K562 (cell line): ENCODE measurements around the gene ZNF441. TPM values are rescaled to one million over a fixed set of nuclear protein-coding genes. Genes with fewer than 3 reads are reported as not detected.
A peak's percentile ranks its signal among the peaks of the same experiment; 100 is the strongest.

Experiments used
- BRCA1 ChIP-seq, 2 experiments: fragments of 450-650 bp in 1 of 2; sonication (generic) in 1 of 2; formaldehyde crosslinking in 1 of 2; IDR thresholded peaks; 2 replicates each; pipeline versions ENCODE4 v1.5.0 to v1.6.1; 2017 to 2020; ENCODE audit warnings: mild to moderate bottlenecking in 1 of 2, missing genetic modification reagents in 1 of 2
- C11orf30 ChIP-seq: fragments of 450-650 bp; IDR thresholded peaks from 2 replicates; pipeline ENCODE4 v1.6.1; 2016; ENCODE audit warnings: low read depth, mild to moderate bottlenecking
- HNRNPK ChIP-seq: fragments of 200-400 bp; formaldehyde crosslinking; IDR thresholded peaks from one replicate; pipeline ENCODE4 v1.6.1; 2018; ENCODE audit warnings: mild to moderate bottlenecking, low read depth, low read length; ENCODE audit not compliant: poor library complexity, severe bottlenecking
- MBD2 ChIP-seq: sonication (generic); IDR thresholded peaks from 2 replicates; pipeline ENCODE4 v1.6.1; 2016; ENCODE audit warnings: low read depth, borderline replicate concordance
- MCM3 ChIP-seq: fragments of 450-650 bp; IDR thresholded peaks from 2 replicates; pipeline ENCODE4 v1.6.1; 2016
- NFXL1 ChIP-seq: fragments of 450-650 bp; formaldehyde crosslinking; IDR thresholded peaks from 2 replicates; pipeline ENCODE4 v1.4.0; 2021; ENCODE audit warnings: mild to moderate bottlenecking
- PPARD ChIP-seq: fragments of 250-450 bp; sonication (Bioruptor Pico); IDR thresholded peaks from 2 replicates; pipeline ENCODE4 v1.8.0; 2022; ENCODE audit warnings: inconsistent platforms, mild to moderate bottlenecking, moderate library complexity
- RBM15 ChIP-seq: fragments of 200-400 bp; formaldehyde crosslinking; IDR thresholded peaks from 2 replicates; pipeline ENCODE4 v1.6.1; 2018; ENCODE audit warnings: mild to moderate bottlenecking, low read length, moderate library complexity; ENCODE audit not compliant: insufficient read depth
- SIN3B ChIP-seq: fragments of 450-650 bp; IDR thresholded peaks from 2 replicates; pipeline ENCODE4 v1.6.1; 2017; ENCODE audit warnings: low read depth, mild to moderate bottlenecking, moderate library complexity
- SNAPC5 ChIP-seq: fragments of 250-450 bp; sonication (Bioruptor Pico); IDR thresholded peaks from 2 replicates; pipeline ENCODE4 v1.8.0; 2021; ENCODE audit warnings: moderate library complexity, mild to moderate bottlenecking, inconsistent platforms
- ZBTB1 ChIP-seq: sonication (generic); formaldehyde crosslinking; IDR thresholded peaks from 2 replicates; pipeline ENCODE4 v1.8.1; 2023; ENCODE audit warnings: missing genetic modification reagents, low read depth, mild to moderate bottlenecking, borderline replicate concordance
- ZNF740 ChIP-seq, 3 experiments: fragments of 200-800 bp in 1 of 3; sonication (Bioruptor generic) in 1 of 3; sonication (generic) in 1 of 3; formaldehyde crosslinking in 1 of 3; IDR thresholded peaks; 2 replicates each; pipeline versions ENCODE4 v1.6.1 to v1.8.0; 2016 to 2022; ENCODE audit warnings: mild to moderate bottlenecking in 2 of 3, missing compliant biosample characterization in 2 of 3, missing genetic modification characterization in 2 of 3, missing genetic modification reagents in 1 of 3
- polyA plus RNA-seq, 8 experiments: library from polyadenylated mRNA; depleted of rRNA in 4 of 8; stranded (reverse) in 5 of 8; unstranded in 3 of 8; fragments of >200 nt; fragmentation: Nextera tagmentation in 2 of 8; fragmentation: Illumina TruSeq in 1 of 8; extraction: Ambion mirVana in 2 of 8; extraction: Trizol in 1 of 8; gene quantifications; 2 replicates each; pipeline versions ENCODE4 v1.2.1 to v1.2.3, GENCODE V29; 2011 to 2014; ENCODE audit warnings: inconsistent platforms in 1 of 8, missing spikeins in 1 of 8
- total RNA-seq, 7 experiments: library from RNA; depleted of rRNA in 6 of 7; stranded (reverse); fragments of >200 nt in 6 of 7; fragmentation: Illumina TruSeq in 2 of 7; extraction: Trizol in 2 of 7; gene quantifications; 2 replicates each; pipeline versions ENCODE4 v1.2.1 to v1.2.3, GENCODE V29; 2011 to 2021; ENCODE audit warnings: low replicate concordance in 1 of 7
- TF ChIP-seq, protein P1 (sequence below), 2 experiments: fragments of 450-650 bp in 1 of 2; sonication (generic) in 1 of 2; formaldehyde crosslinking in 1 of 2; IDR thresholded peaks; 2 replicates each; pipeline versions ENCODE4 v1.7.1 to v1.9.0; 2016 to 2022; ENCODE audit warnings: inconsistent platforms in 1 of 2, mild to moderate bottlenecking in 1 of 2, missing genetic modification reagents in 1 of 2
- TF ChIP-seq, protein P2 (sequence below): sonication (generic); formaldehyde crosslinking; IDR thresholded peaks from 2 replicates; pipeline ENCODE4 v1.5.0; 2020; ENCODE audit warnings: missing genetic modification reagents

ZNF441 gene
- total and polyA plus RNA-seq, 9 of the 15 experiments (the other 6 are each of a cell fraction or from before 2014, with no cell fraction given) = 1.9 to 14.0 (median 7.8) TPM

- TF ChIP-seq, protein P1, sequence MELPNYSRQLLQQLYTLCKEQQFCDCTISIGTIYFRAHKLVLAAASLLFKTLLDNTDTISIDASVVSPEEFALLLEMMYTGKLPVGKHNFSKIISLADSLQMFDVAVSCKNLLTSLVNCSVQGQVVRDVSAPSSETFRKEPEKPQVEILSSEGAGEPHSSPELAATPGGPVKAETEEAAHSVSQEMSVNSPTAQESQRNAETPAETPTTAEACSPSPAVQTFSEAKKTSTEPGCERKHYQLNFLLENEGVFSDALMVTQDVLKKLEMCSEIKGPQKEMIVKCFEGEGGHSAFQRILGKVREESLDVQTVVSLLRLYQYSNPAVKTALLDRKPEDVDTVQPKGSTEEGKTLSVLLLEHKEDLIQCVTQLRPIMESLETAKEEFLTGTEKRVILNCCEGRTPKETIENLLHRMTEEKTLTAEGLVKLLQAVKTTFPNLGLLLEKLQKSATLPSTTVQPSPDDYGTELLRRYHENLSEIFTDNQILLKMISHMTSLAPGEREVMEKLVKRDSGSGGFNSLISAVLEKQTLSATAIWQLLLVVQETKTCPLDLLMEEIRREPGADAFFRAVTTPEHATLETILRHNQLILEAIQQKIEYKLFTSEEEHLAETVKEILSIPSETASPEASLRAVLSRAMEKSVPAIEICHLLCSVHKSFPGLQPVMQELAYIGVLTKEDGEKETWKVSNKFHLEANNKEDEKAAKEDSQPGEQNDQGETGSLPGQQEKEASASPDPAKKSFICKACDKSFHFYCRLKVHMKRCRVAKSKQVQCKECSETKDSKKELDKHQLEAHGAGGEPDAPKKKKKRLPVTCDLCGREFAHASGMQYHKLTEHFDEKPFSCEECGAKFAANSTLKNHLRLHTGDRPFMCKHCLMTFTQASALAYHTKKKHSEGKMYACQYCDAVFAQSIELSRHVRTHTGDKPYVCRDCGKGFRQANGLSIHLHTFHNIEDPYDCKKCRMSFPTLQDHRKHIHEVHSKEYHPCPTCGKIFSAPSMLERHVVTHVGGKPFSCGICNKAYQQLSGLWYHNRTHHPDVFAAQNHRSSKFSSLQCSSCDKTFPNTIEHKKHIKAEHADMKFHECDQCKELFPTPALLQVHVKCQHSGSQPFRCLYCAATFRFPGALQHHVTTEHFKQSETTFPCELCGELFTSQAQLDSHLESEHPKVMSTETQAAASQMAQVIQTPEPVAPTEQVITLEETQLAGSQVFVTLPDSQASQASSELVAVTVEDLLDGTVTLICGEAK (IDR thresholded peaks at IDR 0.05) = peak; percentile 66
- TF ChIP-seq, protein P1 (CRISPR knock-in tag; IDR thresholded peaks at IDR 0.05) = no peak
- TF ChIP-seq C11orf30 (peak; percentile 2), MBD2 (peak; percentile 79), ZNF740 (CRISPR knock-in tag; IDR thresholded peaks at IDR 0.05) (no peak), ZNF740 (tag; IDR thresholded peaks at IDR 0.05) (no peak), SIN3B (no peak), RBM15 (no peak), SNAPC5 (CRISPR knock-in tag) (no peak), ZBTB1 (CRISPR knock-in tag) (no peak), BRCA1 (IDR thresholded peaks at IDR 0.05) (no peak), BRCA1 (CRISPR knock-in tag; IDR thresholded peaks at IDR 0.05) (no peak), NFXL1 (CRISPR knock-in tag) (no peak), MCM3 (no peak), PPARD (no peak), HNRNPK (no peak)
- TF ChIP-seq, protein P2, sequence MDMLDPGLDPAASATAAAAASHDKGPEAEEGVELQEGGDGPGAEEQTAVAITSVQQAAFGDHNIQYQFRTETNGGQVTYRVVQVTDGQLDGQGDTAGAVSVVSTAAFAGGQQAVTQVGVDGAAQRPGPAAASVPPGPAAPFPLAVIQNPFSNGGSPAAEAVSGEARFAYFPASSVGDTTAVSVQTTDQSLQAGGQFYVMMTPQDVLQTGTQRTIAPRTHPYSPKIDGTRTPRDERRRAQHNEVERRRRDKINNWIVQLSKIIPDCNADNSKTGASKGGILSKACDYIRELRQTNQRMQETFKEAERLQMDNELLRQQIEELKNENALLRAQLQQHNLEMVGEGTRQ (CRISPR knock-in tag) = no peak
Observed at GRCh38 chr19:11738746-11739620, 27.8 kb upstream of the ZNF441 start, which contains the start of gene ZNF823 (continued).
